K562 (cell line): ENCODE results near the gene HLA-B. TPM values are rescaled to one million over a fixed set of nuclear protein-coding genes. Genes with fewer than 3 reads are reported as not detected.

Experiments
- BRCA1 ChIP-seq, 2 experiments: fragments of 450-650 bp in 1 of 2; sonication (generic) in 1 of 2; formaldehyde crosslinking in 1 of 2; IDR thresholded peaks; 2 replicates each; pipeline versions ENCODE4 v1.5.0 to v1.6.1; 2017 to 2020; ENCODE audit warnings: mild to moderate bottlenecking in 1 of 2, missing genetic modification reagents in 1 of 2
- CBX3 ChIP-seq, 2 experiments: IDR thresholded peaks; 1 replicate in 1 of 2; 2 replicates in 1 of 2; pipeline ENCODE4 v1.6.1; 2012; ENCODE audit warnings: inconsistent platforms in 2 of 2, low read length in 2 of 2, borderline replicate concordance in 1 of 2, control low read depth in 1 of 2
- COPS2 ChIP-seq: fragments of 450-650 bp; conservative IDR thresholded peaks from 2 replicates; pipeline ENCODE4 v1.6.1; 2016; ENCODE audit warnings: mild to moderate bottlenecking, moderate library complexity
- CREBBP ChIP-seq: IDR thresholded peaks from one replicate; pipeline ENCODE4 v1.6.1; 2012; ENCODE audit warnings: low read depth, mild to moderate bottlenecking, control low read depth, inconsistent platforms, low read length
- CSDE1 ChIP-seq, 2 experiments: fragments of 450-650 bp; IDR thresholded peaks; 2 replicates each; pipeline ENCODE4 v1.6.1; 2016; ENCODE audit warnings: mild to moderate bottlenecking in 1 of 2
- EP300 ChIP-seq: IDR thresholded peaks from 2 replicates; pipeline ENCODE4 v1.6.1; 2012; ENCODE audit warnings: low read length, improper control_type of control experiment
- EWSR1 ChIP-seq: fragments of 450-650 bp; IDR thresholded peaks from 2 replicates; pipeline ENCODE4 v1.6.1; 2018; ENCODE audit warnings: borderline replicate concordance, mild to moderate bottlenecking, low read depth, moderate library complexity; ENCODE audit not compliant: partially characterized antibody
- FOXA3 ChIP-seq, 2 experiments: fragments of 450-650 bp in 1 of 2; sonication (generic) in 1 of 2; formaldehyde crosslinking; IDR thresholded peaks in 1 of 2; conservative IDR thresholded peaks in 1 of 2; 2 replicates each; pipeline versions ENCODE4 v1.4.0 to v1.8.0; 2020 to 2022; ENCODE audit warnings: mild to moderate bottlenecking in 2 of 2, missing genetic modification reagents in 1 of 2
- GTF2E2 ChIP-seq: fragments of 200-800 bp; sonication (Bioruptor generic); IDR thresholded peaks from 2 replicates; pipeline ENCODE4 v1.6.1; 2016; ENCODE audit warnings: missing genetic modification characterization, missing compliant biosample characterization
- HMGN3 ChIP-seq: IDR thresholded peaks from 2 replicates; pipeline ENCODE4 v1.6.1; 2011; ENCODE audit warnings: borderline replicate concordance, low read depth, mild to moderate bottlenecking, mixed read lengths, low read length; ENCODE audit not compliant: insufficient read length; ENCODE audit errors: extremely low read depth
- LEF1 ChIP-seq: fragments of 450-650 bp; IDR thresholded peaks from 2 replicates; pipeline ENCODE4 v1.6.1; 2016; ENCODE audit warnings: mild to moderate bottlenecking
- NR2C2 ChIP-seq, 2 experiments: fragments of 200-800 bp in 1 of 2; sonication (Bioruptor generic) in 1 of 2; sonication (generic) in 1 of 2; formaldehyde crosslinking in 1 of 2; IDR thresholded peaks; 2 replicates each; pipeline versions ENCODE4 v1.6.1 to v1.8.0; 2016 to 2022; ENCODE audit warnings: mild to moderate bottlenecking in 1 of 2, missing compliant biosample characterization in 1 of 2, missing genetic modification characterization in 1 of 2, missing genetic modification reagents in 1 of 2
- PHF8 ChIP-seq: fragments of 200-600 bp; sonication (generic); IDR thresholded peaks from 2 replicates; pipeline ENCODE4 v1.6.1; 2012; ENCODE audit warnings: mixed run types, mild to moderate bottlenecking, inconsistent platforms, low read length, moderate library complexity, borderline replicate concordance
- PRMT5 ChIP-seq: sonication (generic); formaldehyde crosslinking; IDR thresholded peaks from 2 replicates; pipeline ENCODE4 v1.5.0; 2020; ENCODE audit warnings: missing genetic modification reagents
- PRPF4 ChIP-seq: fragments of 200-400 bp; formaldehyde crosslinking; IDR thresholded peaks from one replicate; pipeline ENCODE4 v1.6.1; 2017; ENCODE audit warnings: low read length, low read depth, mild to moderate bottlenecking; ENCODE audit not compliant: insufficient read depth, poor library complexity, severe bottlenecking
- SMAD3 ChIP-seq: fragments of 450-650 bp; formaldehyde crosslinking; conservative IDR thresholded peaks from 2 replicates; pipeline ENCODE4 v1.4.0; 2020; ENCODE audit warnings: mild to moderate bottlenecking
- SMARCA4 ChIP-seq: fragments of 450-650 bp; IDR thresholded peaks from 2 replicates; pipeline ENCODE4 v1.6.1; 2016
- TRIM24 ChIP-seq, 2 experiments: fragments of 450-650 bp; IDR thresholded peaks; 2 replicates each; pipeline ENCODE4 v1.6.1; 2016
- TSC22D4 ChIP-seq: fragments of 450-650 bp; IDR thresholded peaks from 2 replicates; pipeline ENCODE4 v1.6.1; 2016; ENCODE audit warnings: missing genetic modification characterization, missing biosample characterization, control low read depth
- ZNF12 ChIP-seq: sonication (generic); formaldehyde crosslinking; IDR thresholded peaks from 2 replicates; pipeline ENCODE4 v1.4.0; 2020; ENCODE audit warnings: mild to moderate bottlenecking, missing genetic modification reagents
- ZNF354B ChIP-seq: fragments of 250-450 bp; sonication (Bioruptor Pico); IDR thresholded peaks from 2 replicates; pipeline ENCODE4 v1.4.0; 2020
- ZNF668 ChIP-seq: fragments of 250-450 bp; sonication (Bioruptor Pico); IDR thresholded peaks from 2 replicates; pipeline ENCODE4 v1.8.0; 2022; ENCODE audit warnings: mild to moderate bottlenecking, inconsistent platforms
- ZNF696 ChIP-seq: fragments of 250-450 bp; sonication (Bioruptor Pico); conservative IDR thresholded peaks from 2 replicates; pipeline ENCODE4 v1.4.0; 2020; ENCODE audit warnings: mild to moderate bottlenecking, moderate library complexity
- ZNF75A ChIP-seq: fragments of 450-650 bp; formaldehyde crosslinking; IDR thresholded peaks from 2 replicates; pipeline ENCODE4 v1.4.0; 2020; ENCODE audit warnings: mild to moderate bottlenecking
- ZZZ3 ChIP-seq: fragments of 450-650 bp; IDR thresholded peaks from 2 replicates; pipeline ENCODE4 v1.6.1; 2016; ENCODE audit warnings: antibody characterized with exemption, mild to moderate bottlenecking, moderate library complexity
- polyA plus RNA-seq, 8 experiments: library from polyadenylated mRNA; depleted of rRNA in 4 of 8; stranded (reverse) in 5 of 8; unstranded in 3 of 8; fragments of >200 nt; fragmentation: Nextera tagmentation in 2 of 8; fragmentation: Illumina TruSeq in 1 of 8; extraction: Ambion mirVana in 2 of 8; extraction: Trizol in 1 of 8; gene quantifications; 2 replicates each; pipeline versions ENCODE4 v1.2.1 to v1.2.3, GENCODE V29; 2011 to 2014; ENCODE audit warnings: inconsistent platforms in 1 of 8, missing spikeins in 1 of 8
- total RNA-seq, 7 experiments: library from RNA; depleted of rRNA in 6 of 7; stranded (reverse); fragments of >200 nt in 6 of 7; fragmentation: Illumina TruSeq in 2 of 7; extraction: Trizol in 2 of 7; gene quantifications; 2 replicates each; pipeline versions ENCODE4 v1.2.1 to v1.2.3, GENCODE V29; 2011 to 2021; ENCODE audit warnings: low replicate concordance in 1 of 7
- TF ChIP-seq, protein P1 (sequence below): fragments of 450-650 bp; IDR thresholded peaks from 2 replicates; pipeline ENCODE4 v1.6.1; 2016; ENCODE audit warnings: missing biosample characterization, missing genetic modification characterization
- TF ChIP-seq, protein P2 (sequence below): sonication (generic); formaldehyde crosslinking; IDR thresholded peaks from 2 replicates; pipeline ENCODE4 v1.9.0; 2022; ENCODE audit warnings: mild to moderate bottlenecking, missing genetic modification reagents

HLA-B gene
- total and polyA plus RNA-seq, 9 of the 15 experiments (the other 6 are each of a cell fraction or from before 2014, with no cell fraction given) = 0.07 to 9.7 (median 0.65) TPM; not detected in 2

DNA sequence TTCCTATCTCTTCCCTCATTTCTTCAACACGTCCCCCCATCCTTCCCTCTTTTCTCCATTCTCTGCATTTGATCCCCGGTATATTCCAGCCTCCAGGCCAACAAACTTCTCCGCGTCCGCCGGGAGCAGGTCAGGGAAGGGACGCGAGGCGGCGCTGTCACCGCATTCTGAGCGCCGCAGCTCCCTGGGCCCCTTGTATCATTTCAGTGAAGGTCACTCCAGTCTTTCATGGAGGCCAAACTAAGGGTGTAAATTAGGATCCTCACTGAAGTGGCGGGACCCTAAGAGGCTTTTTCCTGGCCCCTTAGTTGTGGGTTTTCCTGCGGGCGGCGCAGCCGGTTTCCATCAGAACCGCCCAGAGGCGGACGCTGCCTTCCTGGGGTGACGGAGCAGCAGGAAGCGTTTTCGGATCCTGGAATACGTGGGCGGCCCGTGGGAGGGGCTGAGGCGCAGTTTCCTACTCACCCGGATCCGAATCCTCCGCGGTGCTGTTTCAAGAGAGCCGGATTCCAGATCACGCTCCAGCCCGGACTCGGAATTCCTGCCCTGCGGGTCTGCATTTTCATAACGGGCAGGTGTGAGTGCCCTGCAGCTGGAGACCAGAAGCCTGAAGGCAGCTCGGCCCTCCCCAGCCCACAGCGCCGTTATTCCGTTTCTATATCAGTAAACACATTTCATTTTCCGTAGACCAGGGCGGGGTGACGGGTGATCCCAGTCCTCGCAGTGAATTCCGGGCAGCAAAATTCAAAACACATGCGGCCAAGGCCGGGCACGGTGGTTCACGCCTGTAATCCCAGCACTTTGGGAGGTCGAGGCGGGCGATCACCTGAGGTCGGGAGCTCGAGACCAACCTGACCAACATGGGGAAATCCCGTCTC lies 42.8 kb upstream of the HLA-B start (continued):
- TF ChIP-seq TRIM24 (IDR thresholded peaks at IDR 0.05) = peak in 1 of 2 experiments; percentile 21; a peak in 1 of 4 replicates
- no peak for TF ChIP-seq BRCA1 (IDR thresholded peaks at IDR 0.05)
- TF ChIP-seq BRCA1 (CRISPR knock-in tag; IDR thresholded peaks at IDR 0.05) = no peak
- TF ChIP-seq PHF8 = peak; percentile 58
- TF ChIP-seq CBX3 (IDR thresholded peaks at IDR 0.05; ENCODE audit: borderline replicate concordance in 1 of 2, low read length in 2 of 2) = 0 out of 3 replicates have a peak, but pooled peaks of 1 of the 2 experiments have one; percentile 11
- no peak for TF ChIP-seq EP300
- no peak for TF ChIP-seq FOXA3 (CRISPR knock-in tag; conservative IDR thresholded peaks at IDR 0.05 in 1 of 2, IDR thresholded peaks at IDR 0.05 in 1 of 2)
- no peak for TF ChIP-seq ZNF696
- no peak for TF ChIP-seq ZNF668 (CRISPR knock-in tag)
- TF ChIP-seq ZNF12 (CRISPR knock-in tag) = no peak
- no peak for TF ChIP-seq SMAD3 (CRISPR knock-in tag)
- TF ChIP-seq, protein P1, sequence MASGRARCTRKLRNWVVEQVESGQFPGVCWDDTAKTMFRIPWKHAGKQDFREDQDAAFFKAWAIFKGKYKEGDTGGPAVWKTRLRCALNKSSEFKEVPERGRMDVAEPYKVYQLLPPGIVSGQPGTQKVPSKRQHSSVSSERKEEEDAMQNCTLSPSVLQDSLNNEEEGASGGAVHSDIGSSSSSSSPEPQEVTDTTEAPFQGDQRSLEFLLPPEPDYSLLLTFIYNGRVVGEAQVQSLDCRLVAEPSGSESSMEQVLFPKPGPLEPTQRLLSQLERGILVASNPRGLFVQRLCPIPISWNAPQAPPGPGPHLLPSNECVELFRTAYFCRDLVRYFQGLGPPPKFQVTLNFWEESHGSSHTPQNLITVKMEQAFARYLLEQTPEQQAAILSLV (tag) = no peak
- TF ChIP-seq GTF2E2 = peak; percentile 79
- no peak for TF ChIP-seq EWSR1
- TF ChIP-seq CSDE1 (IDR thresholded peaks at IDR 0.05) = 0 out of 4 replicates have a peak, but pooled peaks of 1 of the 2 experiments have one; percentile 30
- TF ChIP-seq HMGN3 = no peak
- no peak for TF ChIP-seq TSC22D4 (tag)
- TF ChIP-seq NR2C2 (CRISPR knock-in tag; IDR thresholded peaks at IDR 0.05) = peak; percentile 42
- TF ChIP-seq NR2C2 (tag; IDR thresholded peaks at IDR 0.05) = peak; percentile 95
- no peak for TF ChIP-seq ZNF75A (CRISPR knock-in tag)
- TF ChIP-seq CREBBP = no peak
- no peak for TF ChIP-seq PRMT5
- peak; percentile 75 for TF ChIP-seq SMARCA4
- TF ChIP-seq ZZZ3 = no peak
- TF ChIP-seq PRPF4 = no peak
- TF ChIP-seq ZNF354B = no peak
- no peak for TF ChIP-seq COPS2
- TF ChIP-seq LEF1 = 0 out of 2 replicates have a peak, but pooled peaks have one; percentile 25
- TF ChIP-seq, protein P2, sequence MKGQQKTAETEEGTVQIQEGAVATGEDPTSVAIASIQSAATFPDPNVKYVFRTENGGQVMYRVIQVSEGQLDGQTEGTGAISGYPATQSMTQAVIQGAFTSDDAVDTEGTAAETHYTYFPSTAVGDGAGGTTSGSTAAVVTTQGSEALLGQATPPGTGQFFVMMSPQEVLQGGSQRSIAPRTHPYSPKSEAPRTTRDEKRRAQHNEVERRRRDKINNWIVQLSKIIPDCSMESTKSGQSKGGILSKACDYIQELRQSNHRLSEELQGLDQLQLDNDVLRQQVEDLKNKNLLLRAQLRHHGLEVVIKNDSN (CRISPR knock-in tag) = no peak
